ENCODE results near the gene ELF4.

The ELF4 gene

GRCh38 chrX:130020661-130021324, 89.5 kb downstream of the ELF4 start:
- Histone ChIP-seq H3K4me3 (ENCODE audit: low read depth, low read length) (no peak overlapping the region), H3K9me3 (ENCODE audit: control insufficient read depth, insufficient read depth, low read depth, low read length) (no peaks in the 10 kb centered on the region), H3K36me3 (ENCODE audit: control insufficient read depth in 2 of 2, insufficient read depth in 1 of 2, low read length in 2 of 2) (peaks cover 15 to 80% of the 10 kb centered on the region in 2 experiments), H3K27ac (ENCODE audit: extremely low read depth, low read depth, low read length) (no peak overlapping the region), H3K4me1 (ENCODE audit: control insufficient read depth, insufficient read depth, low read length) (no peaks in the 10 kb centered on the region)
- CTCF ChIA-PET: interaction anchor here (0.6 kb wide), 2 partner anchors 88 to 412 kb away, joined by 3 to 5 read pairs; no protein-coding TSS in a partner anchor
- TF ChIP-seq KLF16 (tag by site-specific recombination; IDR thresholded peaks at IDR 0.05): no peak
- TF ChIP-seq ZNF585B (tag by site-specific recombination; IDR thresholded peaks at IDR 0.05): no peak
- no peak for TF ChIP-seq ZNF121 (tag by site-specific recombination; IDR thresholded peaks at IDR 0.05)
- no peak for TF ChIP-seq ZNF629 (tag by site-specific recombination; IDR thresholded peaks at IDR 0.05)
- no peak for TF ChIP-seq BCL11B (tag by site-specific recombination; IDR thresholded peaks at IDR 0.05; ENCODE audit: low read depth)
- TF ChIP-seq AEBP2 (tag by site-specific recombination; IDR thresholded peaks at IDR 0.05; ENCODE audit: borderline replicate concordance): no peak
- no peak for TF ChIP-seq ZNF140 (tag by site-specific recombination; IDR thresholded peaks at IDR 0.05)
- TF ChIP-seq ZNF394 (tag by site-specific recombination; IDR thresholded peaks at IDR 0.05; ENCODE audit: borderline replicate concordance): no peak
- TF ChIP-seq ZNF184 (tag by site-specific recombination; IDR thresholded peaks at IDR 0.05): no peak
- TF ChIP-seq ZNF654 (tag by site-specific recombination; IDR thresholded peaks at IDR 0.05; ENCODE audit: low read depth): no peak
- no peak for TF ChIP-seq YY2 (tag by site-specific recombination; IDR thresholded peaks at IDR 0.05)
- TF ChIP-seq ELK4 (IDR thresholded peaks at IDR 0.05; ENCODE audit: borderline replicate concordance, low read depth, low read length): no peak
- TF ChIP-seq ZNF433 (tag by site-specific recombination; IDR thresholded peaks at IDR 0.05; ENCODE audit: low read depth): no peak
- no peak for TF ChIP-seq SCRT2 (tag by site-specific recombination; IDR thresholded peaks at IDR 0.05)
- no peak for TF ChIP-seq ZEB2 (tag by site-specific recombination; IDR thresholded peaks at IDR 0.05)
- TF ChIP-seq PRDM10 (tag by site-specific recombination; IDR thresholded peaks at IDR 0.05): no peak
- TF ChIP-seq ZBTB48 (tag by site-specific recombination; IDR thresholded peaks at IDR 0.05): no peak
- TF ChIP-seq ZNF155 (tag by site-specific recombination; IDR thresholded peaks at IDR 0.05): no peak
- TF ChIP-seq ZBTB10 (tag by site-specific recombination; IDR thresholded peaks at IDR 0.05): no peak
- no peak for TF ChIP-seq ZNF214 (tag by site-specific recombination; IDR thresholded peaks at IDR 0.05; ENCODE audit: borderline replicate concordance)
- POLR2A ChIA-PET: no interaction called here
